HepG2 (cell line): ENCODE data around the gene TMEM255B. TPM values are rescaled to one million over a fixed set of nuclear protein-coding genes. Genes with fewer than 3 reads are reported as not detected.

Experiments used
- ATAC-seq: fragments of 200-7000 bp; cut with Tn5 transposase; 3 replicates; pipeline ENCODE4 v1.9.1; 2020; ENCODE audit warnings: mild to moderate bottlenecking, moderate library complexity
- BruUV-seq: library from RNA; stranded (reverse); fragments of 400-500 nt; replicated peaks from 2 replicates; lab custom pipeline; 2021; lab: Mats Ljungman, UMichigan
- CTCF ChIA-PET: fragments of 300-600 bp; formaldehyde crosslinking; extraction: SDS; loops from one replicate; lab custom pipeline; 2021; ENCODE audit warnings: low total read pairs, inconsistent platforms, low intra/inter-chr PET ratio; lab: Yijun Ruan, JAX
- POLR2A ChIA-PET: fragments of 350-600 bp; sonication (Branson Sonifier 250); formaldehyde crosslinking; loops from one replicate; lab custom pipeline; 2020; ENCODE audit warnings: antibody characterized with exemption, inconsistent platforms; lab: Yijun Ruan, JAX
- DNase-seq: peaks from one replicate; pipeline ENCODE4 v3.0.0-alpha.2; 2015; ENCODE audit warnings: low spot score
- FAIRE-seq: peaks from 3 replicates; lab custom pipeline; 2011; peaks lifted over from hg19 to GRCh38; lab: Jason Lieb, UNC
- H2AFZ ChIP-seq: one replicate; pipeline ENCODE4 v1.6.1; 2011; ENCODE audit warnings: low read length, inconsistent platforms
- H3K27ac ChIP-seq: fragments of 300-600 bp; 3 replicates; pipeline ENCODE4 v1.8.0; 2011; ENCODE audit warnings: mixed run types, mild to moderate bottlenecking, mixed read lengths, low read length, inconsistent platforms; ENCODE audit not compliant: insufficient read depth; ENCODE audit errors: extremely low read length
- H3K27me3 ChIP-seq, 2 experiments: fragments of 200-600 bp in 1 of 2; 2 replicates in 1 of 2; 3 replicates in 1 of 2; pipeline versions ENCODE4 v1.6.0 to v1.8.0; 2011; ENCODE audit warnings: low read length in 2 of 2, mild to moderate bottlenecking in 2 of 2, moderate library complexity in 2 of 2, inconsistent platforms in 1 of 2; ENCODE audit not compliant: insufficient read depth in 2 of 2, control insufficient read depth in 1 of 2
- H3K36me3 ChIP-seq, 2 experiments: fragments of 200-600 bp in 1 of 2; replicated peaks in 1 of 2; 2 replicates in 1 of 2; 3 replicates in 1 of 2; pipeline versions ENCODE4 v1.5.1 to v1.8.0; 2011; ENCODE audit warnings: low read length in 2 of 2, inconsistent platforms in 1 of 2; ENCODE audit not compliant: insufficient read depth in 2 of 2, control insufficient read depth in 1 of 2
- H3K4me1 ChIP-seq: 2 replicates; pipeline ENCODE4 v1.5.1; 2012; ENCODE audit warnings: low read length, inconsistent platforms; ENCODE audit not compliant: insufficient read depth
- H3K4me2 ChIP-seq: 2 replicates; pipeline ENCODE4 v1.6.0; 2011; ENCODE audit warnings: low read depth, low read length, inconsistent platforms
- H3K4me3 ChIP-seq, 3 experiments: fragments of 200-600 bp in 1 of 3; sonication (generic), shearing (Covaris generic) in 1 of 3; replicated peaks in 1 of 3; 2 replicates each; pipeline ENCODE4 v1.5.1; 2011 to 2016; ENCODE audit warnings: low read length in 3 of 3, inconsistent platforms in 2 of 3, low read depth in 2 of 3, mild to moderate bottlenecking in 2 of 3, control low read depth in 1 of 3, mixed read lengths in 1 of 3; ENCODE audit not compliant: insufficient read depth in 1 of 3
- H3K79me2 ChIP-seq: one replicate; pipeline ENCODE4 v1.6.1; 2011; ENCODE audit warnings: low read length, inconsistent platforms; ENCODE audit not compliant: insufficient read depth
- H3K9ac ChIP-seq: 2 replicates; pipeline ENCODE4 v1.6.0; 2011; ENCODE audit warnings: mild to moderate bottlenecking, low read depth, low read length, inconsistent platforms; ENCODE audit not compliant: insufficient read depth
- H3K9me3 ChIP-seq: 2 replicates; pipeline ENCODE4 v1.5.1; 2012; ENCODE audit warnings: mild to moderate bottlenecking, low read length
- H4K20me1 ChIP-seq: 2 replicates; pipeline ENCODE4 v1.6.0; 2011; ENCODE audit warnings: inconsistent platforms, mild to moderate bottlenecking, low read length, moderate library complexity; ENCODE audit not compliant: insufficient read depth
- BCL6 ChIP-seq: IDR thresholded peaks from 2 replicates; pipeline ENCODE4 v1.6.1; 2016; ENCODE audit warnings: missing genetic modification reagents, missing compliant biosample characterization
- FOXJ3 ChIP-seq: sonication (generic); formaldehyde crosslinking; IDR thresholded peaks from 2 replicates; pipeline ENCODE4 v1.4.0; 2020; ENCODE audit warnings: missing genetic modification reagents, mild to moderate bottlenecking, borderline replicate concordance
- HES4 ChIP-seq: sonication (generic); formaldehyde crosslinking; IDR thresholded peaks from 2 replicates; pipeline ENCODE4 v1.9.0; 2021; ENCODE audit warnings: mild to moderate bottlenecking, missing genetic modification reagents, borderline replicate concordance
- KDM4B ChIP-seq: sonication (generic); formaldehyde crosslinking; IDR thresholded peaks from 2 replicates; pipeline ENCODE4 v1.4.0; 2020; ENCODE audit warnings: missing genetic modification reagents
- MAZ ChIP-seq, 2 experiments: sonication (generic) in 1 of 2; formaldehyde crosslinking in 1 of 2; IDR thresholded peaks; 2 replicates each; pipeline versions ENCODE4 v1.5.0 to v1.6.1; 2012 to 2020; ENCODE audit warnings: low read depth in 2 of 2, mild to moderate bottlenecking in 2 of 2, borderline replicate concordance in 1 of 2, improper control_type of control experiment in 1 of 2, low read length in 1 of 2, missing genetic modification reagents in 1 of 2, moderate library complexity in 1 of 2
- PAX8 ChIP-seq: sonication (generic); formaldehyde crosslinking; IDR thresholded peaks from 2 replicates; pipeline ENCODE4 v1.8.0; 2022; ENCODE audit warnings: mild to moderate bottlenecking, missing genetic modification reagents, borderline replicate concordance
- RAD51 ChIP-seq: fragments of 450-650 bp; IDR thresholded peaks from 2 replicates; pipeline ENCODE4 v1.6.1; 2016; ENCODE audit warnings: borderline replicate concordance
- SAP130 ChIP-seq: IDR thresholded peaks from 2 replicates; pipeline ENCODE4 v1.6.1; 2016; ENCODE audit warnings: low read depth
- SRSF1 ChIP-seq: fragments of 200-400 bp; formaldehyde crosslinking; optimal IDR thresholded peaks from 2 replicates; pipeline ENCODE3; 2017; ENCODE audit warnings: mild to moderate bottlenecking, low read depth, low read length, moderate library complexity
- ZNF207 ChIP-seq: fragments of 450-650 bp; IDR thresholded peaks from 2 replicates; pipeline ENCODE4 v1.6.1; 2016; ENCODE audit warnings: antibody characterized with exemption, borderline replicate concordance
- ZNF292 ChIP-seq: sonication (generic); formaldehyde crosslinking; IDR thresholded peaks from 2 replicates; pipeline ENCODE4 v1.8.1; 2022; ENCODE audit warnings: mild to moderate bottlenecking, low read depth, missing genetic modification reagents, borderline replicate concordance
- WGBS: methylation state at CpG from one replicate; pipeline ENCODE4 v1.1.6; 2017; ENCODE audit warnings: low lambda C conversion rate; 5-methylcytosine and 5-hydroxymethylcytosine counted together
- in situ Hi-C: cut with HindIII; loops from 2 replicates; pipeline ENCODE4 v1.10.0; 2017; ENCODE audit warnings: low pct_unique_long_range_greater_than_20kb; ENCODE audit not compliant: extremely low pct_ligation_motif_present
- intact Hi-C: fragments of 100-400 bp; cut with micrococcal nuclease; formaldehyde crosslinking; loops from one replicate; pipeline ENCODE4 v1.10.0; 2022; ENCODE audit not compliant: unreplicated experiment
- polyA plus RNA-seq, 8 experiments: library from polyadenylated mRNA; depleted of rRNA in 3 of 8; stranded (reverse) in 7 of 8; unstranded in 1 of 8; fragments of >200 nt; fragmentation: Illumina TruSeq in 4 of 8; extraction: Trizol in 4 of 8; gene quantifications; 2 replicates each; pipeline versions ENCODE4 v1.2.1 to v1.2.3, GENCODE V29; 2011 to 2016; ENCODE audit warnings: low read depth in 4 of 8, missing spikeins in 1 of 8, mixed read lengths in 1 of 8; ENCODE audit not compliant: insufficient read depth in 1 of 8
- total RNA-seq, 5 experiments: library from RNA; depleted of rRNA; stranded (reverse); fragments of >200 nt; fragmentation: Illumina TruSeq; extraction: Trizol; gene quantifications; 2 replicates each; pipeline ENCODE4 v1.2.3, GENCODE V29; 2016; ENCODE audit warnings: low read depth in 1 of 5
- TF ChIP-seq, protein P1 (sequence below): sonication (generic); formaldehyde crosslinking; IDR thresholded peaks from 2 replicates; pipeline ENCODE4 v1.4.0; 2020; ENCODE audit warnings: missing genetic modification reagents

The TMEM255B gene
- total and polyA plus RNA-seq, 2 of the 13 experiments (the other 11 are each of a cell fraction or from before 2014, with no cell fraction given), result not detected

DNA sequence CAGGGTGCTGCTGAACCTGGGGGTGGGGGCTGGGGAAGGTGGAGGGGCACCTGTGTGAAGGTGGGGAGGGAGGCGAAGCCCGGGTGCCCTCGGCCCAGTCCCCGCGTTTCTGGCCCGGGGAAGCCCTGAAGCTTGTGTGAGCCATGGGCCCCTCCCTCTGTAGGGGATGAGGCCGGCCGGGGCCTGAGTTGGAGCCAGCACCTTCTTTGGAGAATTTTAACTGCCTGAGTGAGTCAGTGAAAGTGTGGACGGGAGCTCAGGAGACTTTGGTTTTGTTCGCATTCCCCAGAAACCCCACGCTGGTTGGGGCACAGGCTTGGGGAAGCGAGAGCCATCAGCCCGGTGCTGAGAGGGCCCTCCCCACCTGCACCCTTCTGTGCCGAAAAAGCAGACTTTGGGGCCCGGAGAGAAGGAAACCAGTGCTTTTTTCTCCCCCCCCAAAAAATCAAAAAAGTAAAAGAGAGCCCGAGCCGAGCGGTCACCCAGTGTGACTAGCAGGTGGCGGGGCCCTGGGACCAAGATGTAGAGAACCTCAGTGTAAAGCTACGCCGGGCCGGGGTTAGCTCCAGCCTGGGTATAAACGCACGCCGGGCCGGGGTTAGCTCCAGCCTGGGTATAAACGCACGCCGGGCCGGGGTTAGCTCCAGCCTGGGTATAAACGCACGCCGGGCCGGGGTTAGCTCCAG is 45.1 kb downstream of the TMEM255B start:
- Histone ChIP-seq H4K20me1 (no peaks in the 10 kb centered on the region), H3K9ac (no peak overlapping the region), H3K36me3 (no peaks in the 10 kb centered on the region), H3K79me2 (no peaks in the 10 kb centered on the region), H2AFZ (no peak overlapping the region), H3K4me3 (no peak overlapping the region), H3K27me3 (peaks cover 7 to 24% of the 10 kb centered on the region in 2 experiments; a peak in 3 of 5 replicates), H3K4me2 (no peak overlapping the region), H3K27ac (no peak overlapping the region), H3K9me3 (peaks cover 17% of the 10 kb centered on the region), H3K4me1 (no peaks in the 10 kb centered on the region)
- TF ChIP-seq, protein P1, sequence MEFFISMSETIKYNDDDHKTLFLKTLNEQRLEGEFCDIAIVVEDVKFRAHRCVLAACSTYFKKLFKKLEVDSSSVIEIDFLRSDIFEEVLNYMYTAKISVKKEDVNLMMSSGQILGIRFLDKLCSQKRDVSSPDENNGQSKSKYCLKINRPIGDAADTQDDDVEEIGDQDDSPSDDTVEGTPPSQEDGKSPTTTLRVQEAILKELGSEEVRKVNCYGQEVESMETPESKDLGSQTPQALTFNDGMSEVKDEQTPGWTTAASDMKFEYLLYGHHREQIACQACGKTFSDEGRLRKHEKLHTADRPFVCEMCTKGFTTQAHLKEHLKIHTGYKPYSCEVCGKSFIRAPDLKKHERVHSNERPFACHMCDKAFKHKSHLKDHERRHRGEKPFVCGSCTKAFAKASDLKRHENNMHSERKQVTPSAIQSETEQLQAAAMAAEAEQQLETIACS (CRISPR knock-in tag), result no peak
- TF ChIP-seq PAX8 (CRISPR knock-in tag) (no peak), FOXJ3 (CRISPR knock-in tag) (no peak), ZNF207 (no peak), BCL6 (CRISPR knock-in tag) (no peak), SRSF1 (no peak), SAP130 (CRISPR knock-in tag) (no peak), HES4 (no peak), KDM4B (CRISPR knock-in tag) (no peak), ZNF292 (CRISPR knock-in tag) (no peak), MAZ (IDR thresholded peaks at IDR 0.05; ENCODE audit: borderline replicate concordance, low read depth, low read length) (no peak), MAZ (CRISPR knock-in tag; IDR thresholded peaks at IDR 0.05; ENCODE audit: low read depth) (no peak), RAD51 (no peak)
- CTCF ChIA-PET, result no interaction called here
- in situ Hi-C loops, result no loop called here
- FAIRE-seq (no peak), DNase-seq (no peak), ATAC-seq (no peak)
- no TSS peak for BruUV-seq
- POLR2A ChIA-PET, result no interaction called here
- intact Hi-C loops, result no loop called here
- 57% methylated on average over 33 of the region's 34 CpGs for WGBS
